GM21528 (cell line): ENCODE results near the gene CSMD2.

Source experiments
- ATAC-seq: cut with Tn5 transposase; IDR thresholded peaks from one replicate; pipeline ENCODE4 v1.9.1; 2021; ENCODE audit warnings: mild to moderate bottlenecking, moderate library complexity; ENCODE audit not compliant: unreplicated experiment, low FRiP score

Gene CSMD2

DNA sequence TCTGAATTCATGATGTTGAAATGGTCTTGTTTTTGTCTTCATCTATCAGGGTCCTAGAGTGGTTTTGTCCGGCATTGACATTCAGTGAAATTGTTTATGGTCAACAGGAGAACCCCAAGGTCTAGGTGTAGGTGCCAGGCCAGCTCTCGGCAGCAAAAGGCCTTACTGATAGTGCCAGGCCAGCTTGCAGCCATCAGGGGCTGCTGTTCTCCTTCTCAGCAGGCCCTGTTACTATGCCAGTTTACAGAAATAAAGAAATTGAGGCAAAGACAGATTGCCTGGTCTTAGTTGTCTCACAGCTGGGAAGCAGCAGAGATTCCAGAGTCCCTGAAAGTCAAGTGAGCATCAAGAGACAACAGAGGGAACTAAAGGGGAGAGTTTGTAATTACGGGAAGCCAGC, 289.2 kb downstream of the CSMD2 start:
- no peak for ATAC-seq

DNA sequence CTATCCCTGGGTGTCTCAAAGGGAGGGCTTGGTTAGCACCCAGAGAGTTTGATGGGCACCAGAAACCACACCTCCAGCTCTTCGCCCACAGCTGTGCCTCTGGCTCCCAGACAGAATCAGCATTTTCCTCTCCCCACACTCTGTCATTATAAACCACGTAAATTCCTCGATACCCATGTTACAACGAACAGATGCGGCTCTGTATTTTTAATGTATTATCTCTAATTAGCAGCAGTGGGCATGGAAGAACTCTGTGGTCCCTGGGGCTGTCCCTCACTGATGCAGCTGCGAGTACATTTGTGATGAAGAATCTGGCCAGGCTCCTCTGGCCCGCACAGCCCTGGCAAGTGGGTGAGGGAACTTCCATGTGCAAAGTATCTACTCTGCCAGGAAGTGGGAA, 290.4 kb downstream of the CSMD2 start:
- no peak for ATAC-seq

DNA sequence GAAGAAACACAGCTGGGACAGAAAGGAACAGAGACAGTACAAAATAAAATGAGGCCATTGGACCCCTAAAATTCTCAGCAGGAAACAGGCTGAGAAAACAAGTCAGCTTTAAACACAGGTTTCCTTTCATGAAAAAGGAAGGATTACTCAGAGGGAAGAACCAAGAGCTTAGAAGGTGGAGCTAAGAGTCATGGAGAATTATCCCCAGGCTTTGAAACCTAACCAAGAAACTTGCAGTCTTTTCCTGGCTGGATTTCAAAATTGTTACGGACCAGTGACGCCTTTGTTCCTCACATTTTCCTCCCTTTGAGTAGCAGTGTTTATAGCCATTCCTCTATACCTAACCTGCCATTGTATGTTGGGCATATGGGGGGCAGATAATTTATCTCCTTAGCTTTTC, 292.3 kb downstream of the CSMD2 start:
- ATAC-seq, result no peak

DNA sequence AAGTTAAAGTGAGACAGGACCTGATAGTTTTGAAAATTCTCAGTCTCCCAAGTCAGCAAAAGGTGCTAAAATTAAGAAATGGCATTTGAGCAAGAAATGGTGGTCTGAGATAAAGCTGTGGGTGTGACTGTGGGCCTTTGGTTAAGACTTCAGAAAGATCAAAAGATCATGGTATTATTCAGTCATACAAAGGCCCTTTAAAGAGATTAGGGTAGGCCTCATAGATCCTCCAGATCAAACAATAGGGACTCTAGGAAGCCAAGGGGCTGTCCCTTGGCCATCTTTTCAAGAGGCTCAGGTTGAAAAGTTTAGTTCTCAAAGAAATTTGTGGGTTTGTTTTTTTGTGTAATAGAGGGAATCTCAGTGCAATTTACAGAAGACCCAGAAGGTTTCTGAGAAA, 292.8 kb downstream of the CSMD2 start:
- ATAC-seq, result no peak

DNA sequence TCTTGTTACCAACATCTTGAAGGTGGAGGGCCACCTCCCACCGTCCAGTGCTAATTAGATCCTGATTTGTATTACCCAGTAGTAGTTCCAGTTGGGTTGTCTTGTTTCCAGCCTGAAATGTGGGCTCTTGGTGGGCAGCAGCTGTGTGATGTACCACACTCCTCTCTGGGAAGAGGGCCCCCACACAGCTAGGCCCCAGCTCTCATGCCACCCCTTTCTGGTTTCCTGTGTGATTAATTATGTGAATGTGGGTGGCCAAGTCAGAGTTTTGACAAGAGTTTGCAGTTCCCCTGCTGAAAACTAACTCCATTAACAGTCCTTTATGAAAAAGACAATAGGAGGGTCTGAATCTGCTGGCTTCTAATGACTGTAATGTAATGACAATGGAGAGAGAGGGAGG, 297.3 kb downstream of the CSMD2 start:
- no peak for ATAC-seq

DNA sequence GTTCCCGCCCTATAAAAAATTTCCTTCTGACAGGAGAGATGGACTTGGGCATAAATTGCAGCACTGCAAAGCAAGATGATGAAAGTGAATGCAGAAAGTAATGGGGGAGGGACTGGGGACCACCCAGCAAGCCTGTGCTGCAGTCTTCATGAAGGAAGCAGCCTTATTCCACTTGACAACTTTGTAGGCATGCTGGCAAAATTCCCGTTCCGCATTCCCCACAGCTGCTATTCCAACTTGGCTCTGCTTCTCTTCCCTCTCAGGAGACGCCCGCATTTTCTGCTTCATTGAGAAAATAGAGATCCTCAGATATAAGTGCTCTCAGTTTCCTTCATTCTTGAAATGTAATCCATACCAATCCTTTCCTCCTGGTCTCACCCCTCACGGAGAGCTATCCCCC, 298.7 kb downstream of the CSMD2 start:
- no peak for ATAC-seq

DNA sequence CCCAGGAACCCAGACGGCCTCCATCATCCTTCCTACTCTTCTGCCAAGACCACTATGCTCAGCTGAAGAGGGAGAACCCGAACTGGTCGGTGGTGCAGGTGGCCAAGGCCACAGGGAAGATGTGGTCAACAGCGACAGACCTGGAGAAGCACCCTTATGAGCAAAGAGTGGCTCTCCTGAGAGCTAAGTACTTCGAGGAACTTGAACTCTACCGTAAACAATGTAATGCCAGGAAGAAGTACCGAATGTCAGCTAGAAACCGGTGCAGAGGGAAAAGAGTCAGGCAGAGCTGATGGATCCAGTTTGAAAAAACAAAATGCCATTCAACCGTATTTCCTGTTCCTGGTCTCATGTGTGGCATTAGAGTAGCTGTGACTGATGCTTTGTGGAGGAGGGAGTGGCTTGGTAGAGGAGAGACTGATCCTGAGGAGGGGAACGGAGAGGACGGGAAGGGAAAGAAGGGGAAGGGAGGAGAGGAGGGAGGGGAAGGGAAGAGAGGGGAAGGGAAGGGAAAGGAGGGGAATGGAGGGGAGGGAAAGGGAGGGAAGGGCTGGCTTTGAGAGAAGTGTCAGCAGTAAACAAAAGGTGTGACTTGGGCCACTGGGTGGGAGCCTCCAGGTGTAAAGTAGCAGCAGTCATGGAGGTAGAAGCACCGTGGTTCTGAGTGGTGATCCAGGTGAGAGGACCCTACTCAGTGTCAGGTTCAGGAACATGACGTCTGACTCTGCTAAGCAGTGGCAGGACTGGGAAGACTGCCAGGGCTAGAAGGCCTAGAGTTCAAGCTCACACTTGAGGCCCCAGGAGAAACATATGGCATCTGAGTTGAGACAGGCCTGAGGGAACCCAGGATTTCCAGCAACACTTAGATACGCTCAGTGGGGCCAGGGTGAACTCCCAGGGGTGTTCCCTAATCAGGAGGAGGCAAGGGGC, 300.3 kb downstream of the CSMD2 start:
- ATAC-seq, result no peak

DNA sequence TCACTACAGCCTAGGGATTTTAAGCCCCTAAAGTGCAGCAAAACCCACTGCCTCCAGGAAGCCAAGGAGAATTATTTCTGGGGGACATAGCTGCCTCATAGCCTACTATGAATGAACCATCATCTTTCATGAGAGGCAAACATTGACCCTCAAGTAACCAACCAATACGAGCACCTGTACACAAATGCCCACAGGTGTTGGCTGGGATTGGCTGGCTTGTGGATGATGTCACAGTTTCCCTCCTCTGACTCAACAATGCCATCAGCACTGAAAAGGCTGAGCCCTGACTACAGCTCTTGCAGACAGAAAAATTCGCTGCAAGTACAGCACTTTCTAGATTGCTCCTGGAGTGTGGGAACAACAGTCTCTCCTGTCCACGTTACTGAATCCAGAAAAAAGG, 301.3 kb downstream of the CSMD2 start, which contains the start of gene HMGB4:
Gene HMGB4, plus strand, starts transcription at position 301 of the 400 bp plus-strand sequence. CDS start 113 bp downstream, outside the sequence.
- no peak for ATAC-seq

DNA sequence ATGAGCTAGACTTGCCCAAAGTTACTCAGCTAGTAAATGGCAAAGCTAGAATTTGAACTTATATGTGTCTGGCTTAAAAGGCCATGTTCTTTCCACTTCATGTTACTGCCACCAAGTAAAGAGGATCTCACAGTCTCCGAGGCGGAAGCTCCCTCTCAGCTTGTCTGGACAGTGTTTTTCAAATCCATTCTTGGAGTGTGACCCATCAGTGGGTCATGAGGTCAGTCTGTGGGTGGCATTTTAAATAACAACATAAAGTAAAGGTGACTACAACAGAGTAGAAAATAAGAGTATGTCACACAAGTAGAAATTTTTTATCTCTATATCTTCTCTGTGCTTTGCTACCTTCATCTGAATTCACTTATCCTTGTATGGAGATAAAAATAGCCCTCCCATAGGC, 304.4 kb downstream of the CSMD2 start:
- ATAC-seq, result no peak

DNA sequence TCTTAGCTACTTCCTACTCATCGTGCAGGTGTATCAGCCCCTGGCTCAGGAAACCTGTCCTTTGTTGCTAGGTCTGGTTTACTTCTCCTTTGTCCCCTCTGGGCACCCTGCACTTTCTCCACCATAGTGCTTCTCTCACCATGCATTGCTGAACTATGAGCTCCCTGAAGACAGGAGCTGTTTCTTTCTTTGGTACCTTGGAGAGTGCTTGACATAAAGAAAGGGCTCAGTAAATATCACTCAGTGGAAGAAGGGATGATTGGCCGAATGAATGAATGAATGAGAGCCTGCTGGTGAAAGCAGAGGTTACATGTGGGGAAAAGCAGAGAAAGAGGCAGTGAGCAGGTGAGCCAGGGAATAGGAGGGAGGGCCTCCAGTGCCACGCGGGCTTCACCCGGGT, 310.9 kb downstream of the CSMD2 start:
- no peak for ATAC-seq

DNA sequence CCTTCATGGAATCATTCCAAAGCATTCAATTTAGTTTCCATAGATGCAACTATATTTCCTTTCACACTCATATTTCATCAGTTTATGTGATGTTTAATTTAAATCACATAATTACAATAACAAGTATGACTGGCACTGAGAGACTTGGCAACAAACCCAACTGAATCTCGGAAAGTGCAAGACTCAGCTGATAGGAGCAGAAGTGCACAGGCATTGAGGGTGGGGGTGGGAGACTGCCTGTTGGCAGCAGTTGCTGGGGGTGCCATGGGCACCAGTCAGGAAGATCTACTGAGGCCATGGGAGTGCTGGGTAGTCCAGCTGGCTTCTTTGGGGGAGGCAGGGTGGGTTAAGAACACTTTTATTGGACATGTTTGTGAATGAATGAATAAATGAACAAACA, 311.6 kb downstream of the CSMD2 start:
- ATAC-seq, result no peak

DNA sequence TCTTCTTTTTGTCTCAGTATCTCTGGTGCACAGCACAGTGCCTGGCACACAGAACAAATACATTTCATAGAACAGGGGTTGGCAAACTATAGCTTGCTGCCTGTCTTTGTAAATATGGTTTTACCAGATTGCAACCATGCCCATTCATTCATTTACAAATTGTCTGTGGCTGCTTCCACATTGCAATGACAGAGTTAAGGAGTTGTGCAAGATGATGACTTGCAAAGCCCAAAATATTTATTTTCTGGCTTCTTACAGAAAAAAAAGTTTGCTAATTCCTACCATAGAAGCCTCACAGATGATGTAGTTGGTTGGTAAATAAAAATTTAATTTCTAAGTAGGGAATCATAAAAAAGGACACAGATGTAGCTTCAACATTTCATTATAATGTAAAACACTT, 312.3 kb downstream of the CSMD2 start:
- ATAC-seq, result no peak

DNA sequence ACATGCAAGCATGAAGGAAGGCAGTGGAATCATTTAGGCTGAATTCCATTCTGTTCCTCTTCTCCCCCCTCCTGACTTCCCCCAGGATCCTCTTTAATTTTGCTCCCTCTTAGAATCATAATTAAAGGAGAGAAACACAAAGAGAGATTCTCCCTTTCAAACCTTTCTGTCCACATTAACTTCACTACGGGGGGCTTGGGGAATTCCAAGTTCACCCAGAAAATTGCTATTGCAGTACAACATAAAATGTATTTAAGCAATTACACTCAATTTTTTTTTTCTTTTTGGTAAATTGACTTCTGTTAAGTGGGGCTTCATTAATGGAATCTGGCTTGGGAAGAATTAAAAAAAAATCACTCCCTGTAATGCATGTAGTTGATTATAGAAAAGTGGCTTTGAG, 314.5 kb downstream of the CSMD2 start:
- ATAC-seq, result no peak

DNA sequence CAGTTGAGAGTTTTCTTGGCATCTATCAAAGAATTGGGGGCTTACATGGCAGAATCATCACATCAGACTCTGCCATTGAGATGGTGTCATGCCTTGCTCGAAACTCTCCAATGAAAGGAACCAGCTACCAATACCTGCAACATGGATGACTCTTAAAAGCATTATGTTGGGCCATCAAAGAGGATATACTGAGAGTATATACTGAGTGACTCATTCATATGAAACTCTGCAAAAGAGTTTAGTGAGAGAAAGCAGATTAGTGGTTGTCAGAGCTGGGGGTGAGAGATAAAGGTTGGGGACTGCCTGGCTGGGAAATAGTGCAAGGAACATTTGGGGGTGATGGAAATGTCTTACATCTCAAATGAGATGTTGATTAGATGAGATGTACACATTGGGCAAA, 315.8 kb downstream of the CSMD2 start:
- ATAC-seq, result no peak

DNA sequence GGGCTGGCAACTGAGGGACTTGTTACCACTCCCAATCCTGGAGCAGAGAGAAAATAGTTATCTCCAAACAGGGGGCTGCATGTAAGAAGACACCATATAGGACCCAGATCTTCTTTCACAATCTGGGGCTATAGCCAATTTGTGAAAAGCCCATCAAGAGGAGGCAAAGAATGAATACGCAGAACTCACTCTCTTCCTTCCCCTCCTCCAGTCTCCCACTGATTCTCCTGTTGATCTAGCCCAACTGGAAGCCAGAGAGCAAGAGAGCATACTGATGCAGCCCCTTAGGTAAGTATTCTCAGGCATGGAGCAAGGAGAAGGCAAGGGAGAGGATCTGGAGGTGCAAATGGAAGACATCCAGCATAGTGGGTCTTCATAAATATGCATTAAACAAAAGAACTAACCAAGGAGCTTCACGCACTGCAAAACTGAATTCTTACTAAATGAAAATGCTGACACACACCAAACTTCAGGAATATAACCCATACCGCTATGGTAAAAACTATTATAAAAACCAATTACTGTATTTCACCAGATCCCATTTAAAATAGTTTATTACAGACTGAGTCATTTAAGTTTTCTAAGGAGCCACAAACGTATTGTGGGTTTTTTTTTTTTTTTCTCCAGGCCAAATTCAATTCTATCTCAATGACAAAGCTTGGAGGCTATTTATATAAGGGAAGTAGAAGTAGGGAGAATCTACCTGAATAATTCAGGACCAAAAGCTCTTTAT, 316.7 kb downstream of the CSMD2 start:
- no peak for ATAC-seq

DNA sequence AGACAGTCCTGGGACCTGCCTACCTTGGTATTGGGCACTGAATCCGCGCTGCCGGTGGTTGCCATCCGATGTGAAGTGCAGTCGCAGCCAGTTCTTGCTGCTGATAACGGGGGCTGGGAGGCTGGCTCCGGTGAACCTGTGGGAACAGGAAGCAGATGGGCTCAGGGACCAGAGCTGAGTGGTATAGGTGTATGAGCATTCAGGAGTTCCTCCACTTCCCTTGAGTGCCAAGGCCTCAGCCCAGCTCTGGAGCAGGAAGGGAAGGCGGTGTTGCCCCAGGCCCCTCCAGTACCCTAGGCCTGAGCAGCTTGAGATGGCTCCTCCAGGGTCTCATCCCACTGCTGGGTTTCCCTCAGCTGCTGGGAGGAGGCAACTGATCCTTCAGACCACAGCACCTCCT, 318.2 kb downstream of the CSMD2 start:
- no peak for ATAC-seq

DNA sequence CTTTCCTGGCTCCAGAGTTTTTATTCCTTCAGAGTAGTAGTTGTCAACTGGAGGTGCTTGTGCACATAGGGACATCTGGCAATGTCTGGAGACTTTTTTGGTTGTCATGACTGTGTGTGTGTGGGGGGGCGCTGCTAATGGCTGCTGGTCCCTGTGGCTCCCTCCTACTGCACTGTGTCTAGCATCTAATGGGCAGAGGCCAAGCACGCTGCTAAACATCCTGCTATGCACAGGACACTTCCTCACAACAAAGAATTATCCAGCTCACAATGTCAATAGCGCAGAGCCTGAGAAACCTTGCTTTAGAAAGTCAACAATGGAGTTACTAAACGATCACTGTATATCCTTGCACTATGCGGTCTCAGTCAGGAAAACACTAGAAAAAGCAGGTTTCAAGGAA, 320.9 kb downstream of the CSMD2 start:
- ATAC-seq, result no peak

DNA sequence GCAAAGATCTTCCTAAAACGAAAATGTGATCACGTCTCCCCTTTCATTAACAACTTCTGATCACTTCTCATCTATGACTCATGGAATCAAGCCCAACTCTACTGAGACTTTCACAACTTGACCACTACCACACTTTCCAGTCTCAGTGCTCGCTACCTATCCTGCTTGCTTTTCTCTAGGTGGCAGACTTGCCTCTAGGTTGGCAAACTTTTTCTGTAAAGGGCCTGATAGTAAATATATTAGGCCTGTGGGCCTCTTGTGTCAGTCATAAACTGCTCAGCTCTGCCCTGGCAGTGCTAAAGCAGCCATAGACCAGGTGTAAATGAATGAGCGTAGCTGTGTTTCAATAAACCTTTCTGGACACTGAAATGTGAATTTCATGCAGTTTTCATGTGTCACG, 322.7 kb downstream of the CSMD2 start:
- no peak for ATAC-seq

DNA sequence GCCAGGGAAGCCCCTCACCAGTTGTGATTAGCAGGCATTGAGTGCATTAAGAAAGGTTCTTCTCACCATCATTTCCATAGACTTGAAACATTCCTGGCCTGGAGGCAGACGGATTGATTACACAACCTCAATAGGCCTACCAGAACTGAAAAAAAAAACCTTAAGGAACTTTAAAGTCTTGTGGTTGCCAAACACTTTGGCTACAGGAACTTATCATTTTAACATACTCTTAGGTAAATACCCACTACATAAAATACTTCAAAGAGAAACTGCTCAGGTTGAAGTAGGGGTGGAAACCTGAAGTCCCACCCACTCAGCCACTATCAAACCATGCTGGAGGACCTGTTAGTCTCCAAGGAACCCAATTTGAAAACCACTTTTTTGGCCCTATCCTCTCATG, 323.5 kb downstream of the CSMD2 start:
- no peak for ATAC-seq

DNA sequence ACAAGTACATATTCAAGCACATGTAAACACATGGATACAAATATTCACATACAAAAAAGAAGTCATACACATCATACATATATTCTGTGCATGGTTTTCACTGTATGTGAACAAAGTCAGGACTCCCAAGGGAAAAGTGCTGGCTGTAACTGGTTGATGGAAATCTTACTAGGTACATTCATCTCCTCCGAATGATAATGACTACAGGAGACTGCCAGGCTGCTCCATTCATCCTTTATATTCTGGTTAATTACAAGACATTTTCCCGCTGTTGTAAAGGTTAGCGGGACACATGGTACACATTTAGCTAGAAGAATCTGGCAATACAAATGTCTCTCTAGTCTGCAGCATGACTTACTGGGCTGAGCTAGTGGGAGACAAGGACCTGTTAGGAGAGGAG, 327.4 kb downstream of the CSMD2 start:
- no peak for ATAC-seq

DNA sequence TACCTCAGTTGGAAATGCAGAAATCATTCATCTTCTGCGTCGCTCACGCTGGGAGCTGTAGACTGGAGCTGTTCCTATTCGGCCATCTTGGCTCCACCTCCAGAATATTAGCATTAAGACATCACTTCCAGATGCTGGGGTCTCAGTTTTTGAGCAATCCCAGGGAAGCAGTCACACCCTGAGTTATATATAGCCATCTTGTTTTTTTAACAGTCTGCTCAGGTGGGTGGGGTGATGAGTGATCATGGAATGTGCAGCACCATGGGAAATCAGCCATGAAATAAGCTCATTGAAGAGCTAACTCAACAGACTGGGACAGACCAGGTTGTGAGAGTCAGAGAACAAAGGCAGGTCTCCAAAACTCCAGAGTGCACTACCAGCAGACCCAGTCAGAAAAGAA, 328.1 kb downstream of the CSMD2 start:
- ATAC-seq, result no peak

DNA sequence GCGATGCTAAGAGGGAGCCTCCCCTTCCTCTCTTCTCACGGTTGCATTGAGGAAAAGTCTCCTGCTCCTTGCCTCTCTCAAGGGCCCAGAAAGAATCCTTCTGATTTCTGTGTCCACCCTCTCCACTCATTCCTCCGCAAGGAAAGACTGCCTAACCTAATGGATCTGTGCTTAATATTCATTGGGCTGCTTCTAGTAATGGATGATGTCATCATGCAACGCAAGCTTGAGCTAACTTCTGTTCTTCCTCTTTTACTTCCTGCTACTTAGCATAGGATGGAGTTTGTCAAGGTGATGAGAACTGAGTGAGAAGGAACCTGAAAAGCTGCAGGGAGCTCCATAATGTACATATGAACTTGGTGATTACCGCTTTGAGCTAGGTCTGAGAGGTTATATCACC, 336.4 kb downstream of the CSMD2 start:
- no peak for ATAC-seq
